AG04450 (cell line): ENCODE data around the gene RFTN1. TPM values are rescaled to one million over a fixed set of nuclear protein-coding genes. Genes with fewer than 3 reads are reported as not detected.

ENCODE experiments used
- CTCF ChIA-PET: fragments of 300-600, 350-600 bp; formaldehyde crosslinking; extraction: SDS; loops from one replicate; lab custom pipeline; 2022; ENCODE audit warnings: antibody characterized with exemption, inconsistent platforms; lab: Charles Lee
- POLR2A ChIA-PET: fragments of 350-600 bp; formaldehyde crosslinking; extraction: SDS; loops from one replicate; lab custom pipeline; 2021; ENCODE audit warnings: antibody characterized with exemption, inconsistent platforms; lab: Yijun Ruan, JAX
- DNase-seq: peaks from one replicate; pipeline ENCODE4 v3.0.0-alpha.2; 2011; ENCODE audit warnings: low read depth, low spot score
- H3K27ac ChIP-seq: one replicate; pipeline ENCODE4 v1.5.1; 2012; ENCODE audit warnings: low read depth, low read length, control low read depth
- H3K27me3 ChIP-seq: one replicate; pipeline ENCODE4 v1.6.0; 2012; ENCODE audit warnings: low read length; ENCODE audit not compliant: control insufficient read depth, insufficient read depth
- H3K4me3 ChIP-seq: 2 replicates; pipeline ENCODE4 v1.5.1; 2011; ENCODE audit warnings: mild to moderate bottlenecking, low read depth, low read length, control low read depth
- H3K9me3 ChIP-seq: 2 replicates; pipeline ENCODE4 v1.5.1; 2012; ENCODE audit warnings: low read length; ENCODE audit not compliant: control insufficient read depth, insufficient read depth
- CTCF ChIP-seq: IDR thresholded peaks from 2 replicates; pipeline ENCODE4 v1.5.1; 2011; ENCODE audit warnings: low read depth, low read length, control low read depth, inconsistent platforms
- polyA plus RNA-seq: library from polyadenylated mRNA; depleted of rRNA; stranded (reverse); fragments of >200 nt; gene quantifications from 2 replicates; pipeline ENCODE4 v1.2.3, GENCODE V29; 2011

The RFTN1 gene
- polyA plus RNA-seq, 1 experiment: 97.3 TPM

GRCh38 chr3:16335333-16335732, 178.2 kb downstream of the RFTN1 start:
- Histone ChIP-seq H3K9me3 (peaks cover 5% of the 10 kb centered on the region; the same call in 1 of the 2 replicates), H3K27me3 (no peaks in the 10 kb centered on the region), H3K4me3 (no peak overlapping the region), H3K27ac (no peak overlapping the region)
- TF ChIP-seq CTCF: no peak
- ChIA-PET POLR2A (no interaction called here), CTCF (no interaction called here)
- no peak for DNase-seq

- no peak overlapping the region for H3K27ac ChIP-seq
- no peaks in the 10 kb centered on the region for H3K27me3 ChIP-seq
- ChIA-PET POLR2A (no interaction called here), CTCF (interaction anchor here (0.5 kb wide), 1 partner anchor 43 kb away, joined by 3 read pairs; no protein-coding TSS in a partner anchor)
- peaks cover 5% of the 10 kb centered on the region; the same call in 1 of the 2 replicates for H3K9me3 ChIP-seq
- H3K4me3 ChIP-seq: no peak overlapping the region
- no peak for TF ChIP-seq CTCF
- DNase-seq: no peak
These were observed 178.6 kb downstream of the RFTN1 start for GRCh38 chr3:16334909-16335308.

- ChIA-PET CTCF (interaction anchor here (0.8 kb wide), 1 partner anchor 13 kb away, joined by 5 read pairs; no protein-coding TSS in a partner anchor), POLR2A (no interaction called here)
- Histone ChIP-seq H3K27ac (no peak overlapping the region), H3K4me3 (no peak overlapping the region), H3K27me3 (no peaks in the 10 kb centered on the region), H3K9me3 (peaks cover 5% of the 10 kb centered on the region; the same call in 1 of the 2 replicates)
- no peak for TF ChIP-seq CTCF
- no peak for DNase-seq
These were observed 180.5 kb downstream of the RFTN1 start for GRCh38 chr3:16332904-16333426.

GRCh38 chr3:16331319-16331883, 182.1 kb downstream of the RFTN1 start:
- CTCF ChIA-PET: no interaction called here
- no peaks in the 10 kb centered on the region for H3K27me3 ChIP-seq
- H3K4me3 ChIP-seq: no peak overlapping the region
- no peak for TF ChIP-seq CTCF
- POLR2A ChIA-PET: no interaction called here
- no peak for DNase-seq
- H3K27ac ChIP-seq: no peak overlapping the region
- H3K9me3 ChIP-seq: peaks cover 5% of the 10 kb centered on the region; the same call in 1 of the 2 replicates

- no peak for TF ChIP-seq CTCF
- CTCF ChIA-PET: no interaction called here
- Histone ChIP-seq H3K27me3 (no peaks in the 10 kb centered on the region), H3K4me3 (no peak overlapping the region), H3K9me3 (peaks cover 5% of the 10 kb centered on the region; the same call in 1 of the 2 replicates), H3K27ac (no peak overlapping the region)
- DNase-seq: no peak
- POLR2A ChIA-PET: no interaction called here
These were observed 183.1 kb downstream of the RFTN1 start for GRCh38 chr3:16330351-16330750.
